HG03342 (cell line): ENCODE measurements around the gene ODAD3.
"Not testable (repeated sequence)": the region's sequence is repeated elsewhere in the genome, so short reads cannot be mapped to it uniquely, and the experiment has no call there.

ENCODE experiments used
- ATAC-seq: cut with Tn5 transposase; IDR thresholded peaks from one replicate; pipeline ENCODE4 v1.9.1; 2021; ENCODE audit warnings: mild to moderate bottlenecking, moderate library complexity; ENCODE audit not compliant: unreplicated experiment

ODAD3 gene

GRCh38 chr19:11408591-11408990 lies 26.3 kb downstream of the ODAD3 start:
- ATAC-seq, result no peak

- ATAC-seq, result not testable (repeated sequence)
These were observed 28.2 kb downstream of the ODAD3 start for GRCh38 chr19:11406703-11407236.

GRCh38 chr19:11405846-11406643 lies 28.9 kb downstream of the ODAD3 start:
- ATAC-seq, result no peak

- no peak for ATAC-seq
These were observed 30.2 kb downstream of the ODAD3 start for GRCh38 chr19:11404588-11405222.

GRCh38 chr19:11401808-11402543 lies 32.9 kb downstream of the ODAD3 start:
- ATAC-seq, result no peak

GRCh38 chr19:11400798-11401197 lies 34.1 kb downstream of the ODAD3 start:
- ATAC-seq, result no peak

- ATAC-seq, result no peak
These were observed 35.3 kb downstream of the ODAD3 start for GRCh38 chr19:11399667-11400066.

GRCh38 chr19:11397089-11397610 lies 37.8 kb downstream of the ODAD3 start:
- ATAC-seq, result no peak

GRCh38 chr19:11390933-11391680 lies 43.8 kb downstream of the ODAD3 start:
- no peak for ATAC-seq

GRCh38 chr19:11390359-11390758 lies 44.6 kb downstream of the ODAD3 start:
- ATAC-seq, result no peak

GRCh38 chr19:11387162-11388034 lies 47.5 kb downstream of the ODAD3 start:
- no peak for ATAC-seq

- ATAC-seq, result no peak
These were observed 50.2 kb downstream of the ODAD3 start for GRCh38 chr19:11384778-11385129.

GRCh38 chr19:11383706-11384048 lies 51.2 kb downstream of the ODAD3 start:
- no peak for ATAC-seq

- no peak for ATAC-seq
These were observed 51.8 kb downstream of the ODAD3 start for GRCh38 chr19:11382898-11383705.

GRCh38 chr19:11380653-11381537 lies 54.0 kb downstream of the ODAD3 start:
- ATAC-seq, result peak; percentile 78

GRCh38 chr19:11379857-11380350 lies 55.0 kb downstream of the ODAD3 start:
- ATAC-seq, result no peak

- ATAC-seq, result not testable (repeated sequence)
These were observed 55.6 kb downstream of the ODAD3 start for GRCh38 chr19:11379269-11379845.
